Subcutaneous abdominal adipose tissue (tissue), 5 donors: ENCODE results near the gene ZSCAN2.

Experiments
- H3K27ac ChIP-seq: one replicate; pipeline ENCODE4 v1.7.0; 2013; ENCODE audit warnings: low read depth, mild to moderate bottlenecking, inconsistent platforms, low read length, moderate library complexity
- H3K27me3 ChIP-seq, 5 donors: one replicate each; pipeline ENCODE4 v1.7.0; 2013; ENCODE audit warnings: low read length in 5 of 5, inconsistent platforms in 1 of 5; ENCODE audit not compliant: control insufficient read depth in 5 of 5, insufficient read depth in 4 of 5
- H3K36me3 ChIP-seq, 5 donors: one replicate each; pipeline ENCODE4 v1.7.0; 2013; ENCODE audit warnings: low read length in 5 of 5; ENCODE audit not compliant: control insufficient read depth in 5 of 5, insufficient read depth in 5 of 5
- H3K4me1 ChIP-seq, 5 donors: one replicate each; pipeline ENCODE4 v1.7.0; 2013; ENCODE audit warnings: low read length in 5 of 5, mild to moderate bottlenecking in 3 of 5, moderate library complexity in 1 of 5; ENCODE audit not compliant: control insufficient read depth in 5 of 5, insufficient read depth in 5 of 5
- H3K4me3 ChIP-seq, 5 donors: one replicate each; pipeline ENCODE4 v1.7.0; 2013; ENCODE audit warnings: low read length in 5 of 5, low read depth in 1 of 5
- H3K9ac ChIP-seq, 5 donors: one replicate each; pipeline ENCODE4 v1.7.0; 2013; ENCODE audit warnings: low read length in 5 of 5, mild to moderate bottlenecking in 4 of 5, moderate library complexity in 3 of 5
- H3K9me3 ChIP-seq, 5 donors: one replicate each; pipeline ENCODE4 v1.7.0; 2013; ENCODE audit warnings: low read length in 5 of 5; ENCODE audit not compliant: control insufficient read depth in 5 of 5
- donor health status: healthy.
- donor health status: healthy.
- donor health status: healthy.
- donor health status: healthy.
- donor health status: healthy.

The ZSCAN2 gene

DNA sequence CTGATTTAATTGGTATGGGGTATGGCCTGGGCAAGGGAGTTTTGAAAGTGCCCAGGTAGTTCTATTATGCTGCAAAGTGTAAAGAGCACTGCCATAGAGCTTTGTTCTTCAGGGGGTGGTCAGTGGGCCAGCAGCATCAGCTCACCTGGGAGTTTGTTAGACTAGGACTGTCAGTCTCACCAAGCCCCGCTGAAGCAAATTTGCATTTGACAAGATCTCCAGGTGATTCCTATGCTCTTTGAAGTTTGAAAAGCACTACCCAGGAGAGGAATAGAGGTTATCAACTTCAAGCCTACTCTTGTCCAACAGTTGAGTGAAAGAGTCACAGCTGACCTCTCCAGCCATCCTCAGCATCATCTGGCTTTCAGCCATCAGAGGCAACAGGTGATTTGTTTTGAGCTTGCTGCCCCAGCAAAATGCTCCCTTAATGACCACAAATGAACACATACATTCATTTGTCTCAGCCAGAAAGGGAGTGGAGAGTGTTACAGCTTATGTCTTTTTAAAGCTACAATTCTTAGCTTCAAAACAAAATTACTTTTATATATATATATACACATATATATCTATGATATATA lies 8.0 kb downstream of the ZSCAN2 start:
- Histone ChIP-seq H3K4me3 (no peak overlapping the region), H3K27me3 (no peaks in the 10 kb centered on the region), H3K27ac (no peak overlapping the region), H3K36me3 (peaks cover 0 to 21% (median 14%) of the 10 kb centered on the region in 5 donors), H3K9me3 (no peaks in the 10 kb centered on the region), H3K9ac (no peak overlapping the region), H3K4me1 (peaks cover 7 to 46% (median 33%) of the 10 kb centered on the region in 5 donors)

DNA sequence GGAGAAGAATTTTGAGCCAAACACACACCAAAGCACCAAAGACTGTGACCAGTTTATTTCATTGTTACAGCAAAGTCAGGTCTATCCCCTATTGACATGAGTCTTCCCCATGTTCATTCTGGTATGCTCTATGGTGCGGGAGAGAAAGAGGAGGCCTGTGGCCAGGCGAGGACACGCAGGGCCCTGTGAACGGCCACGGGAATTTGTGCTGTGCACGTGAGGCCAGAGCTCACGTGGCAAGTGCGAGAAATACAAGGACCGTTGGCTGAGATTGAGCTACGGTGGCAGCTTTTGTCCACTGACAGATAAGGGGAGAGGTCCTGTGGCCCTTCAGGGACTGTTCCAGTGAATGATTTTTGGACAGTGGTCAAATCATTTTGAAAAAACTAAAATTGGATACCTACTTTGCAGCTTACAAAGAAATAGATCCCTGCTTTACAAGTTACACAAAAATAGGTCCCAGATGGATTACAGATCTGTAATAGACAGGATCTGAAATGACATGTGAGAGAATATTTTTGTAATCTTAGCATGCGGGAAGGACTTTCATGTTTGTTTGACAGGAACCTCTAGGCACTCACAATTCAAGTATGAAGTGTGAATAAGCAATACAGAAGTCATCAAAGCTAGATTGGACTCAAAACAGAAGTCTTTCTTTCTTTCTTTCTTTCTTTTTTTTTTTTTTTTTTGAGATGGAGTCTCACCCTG lies 9.2 kb downstream of the ZSCAN2 start:
- peaks cover 7 to 35% (median 28%) of the 10 kb centered on the region in 5 donors for H3K4me1 ChIP-seq
- H3K9me3 ChIP-seq: no peaks in the 10 kb centered on the region
- H3K9ac ChIP-seq: peak overlapping the region in 1 of 5 donors; percentile 26
- H3K27ac ChIP-seq: peak overlapping the region; percentile 23
- peaks cover 0 to 14% (median 7%) of the 10 kb centered on the region in 5 donors for H3K36me3 ChIP-seq
- H3K4me3 ChIP-seq: no peak overlapping the region
- no peaks in the 10 kb centered on the region for H3K27me3 ChIP-seq

GRCh38 chr15:84611631-84612030 lies 10.8 kb downstream of the ZSCAN2 start:
- no peak overlapping the region for H3K27ac ChIP-seq
- H3K9me3 ChIP-seq: no peaks in the 10 kb centered on the region
- H3K9ac ChIP-seq: no peak overlapping the region
- H3K4me3 ChIP-seq: no peak overlapping the region
- H3K36me3 ChIP-seq: peaks cover 0 to 4% (median 2%) of the 10 kb centered on the region in 5 donors
- no peaks in the 10 kb centered on the region for H3K27me3 ChIP-seq
- H3K4me1 ChIP-seq: peaks cover 8 to 33% (median 21%) of the 10 kb centered on the region in 5 donors

DNA sequence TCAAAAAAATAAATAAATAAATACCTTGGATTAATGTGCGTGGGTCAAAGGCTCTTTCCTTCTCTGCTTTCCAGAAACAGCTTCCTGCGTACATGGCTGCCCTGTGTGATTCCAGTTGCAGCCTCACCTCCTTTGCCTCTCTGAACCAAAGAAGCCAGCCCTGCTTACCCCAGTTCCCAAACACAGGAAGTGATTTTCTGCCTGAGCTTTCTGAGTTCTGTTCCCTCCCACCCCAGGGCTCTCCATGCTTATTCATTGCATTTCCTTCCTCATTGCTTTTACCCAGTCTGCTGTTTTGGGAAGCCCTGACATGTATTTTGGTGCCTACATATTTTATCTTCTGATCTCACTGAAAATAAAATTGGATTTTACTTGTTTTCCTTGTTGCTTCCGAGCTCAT lies 15.4 kb downstream of the ZSCAN2 start:
- Histone ChIP-seq H3K9ac (no peak overlapping the region), H3K27ac (peak overlapping the region; percentile 62), H3K4me3 (no peak overlapping the region), H3K27me3 (no peaks in the 10 kb centered on the region), H3K9me3 (peaks cover 1 to 10% (median 9%) of the 10 kb centered on the region in 5 donors), H3K36me3 (peaks cover 0 to 8% (median 8%) of the 10 kb centered on the region in 5 donors), H3K4me1 (peaks cover 2 to 32% (median 12%) of the 10 kb centered on the region in 5 donors)

- no peak overlapping the region for H3K27ac ChIP-seq
- peaks cover 7 to 40% (median 26%) of the 10 kb centered on the region in 5 donors for H3K4me1 ChIP-seq
- H3K9me3 ChIP-seq: peaks cover 6 to 23% (median 19%) of the 10 kb centered on the region in 5 donors
- no peak overlapping the region for H3K9ac ChIP-seq
- peak overlapping the region in 3 of 5 donors; percentile 19 to 30 (median 22) for H3K4me3 ChIP-seq
- peaks cover 0 to 27% (median 25%) of the 10 kb centered on the region in 5 donors for H3K36me3 ChIP-seq
- H3K27me3 ChIP-seq: no peaks in the 10 kb centered on the region
Measured at GRCh38 chr15:84620626-84621025, 19.8 kb downstream of the ZSCAN2 start.

- peaks cover 5 to 36% (median 24%) of the 10 kb centered on the region in 5 donors for H3K4me1 ChIP-seq
- no peak overlapping the region for H3K27ac ChIP-seq
- no peak overlapping the region for H3K9ac ChIP-seq
- H3K4me3 ChIP-seq: peak overlapping the region in 4 of 5 donors; percentile 7 to 30 (median 22)
- no peaks in the 10 kb centered on the region for H3K27me3 ChIP-seq
- peaks cover 0 to 27% (median 25%) of the 10 kb centered on the region in 5 donors for H3K36me3 ChIP-seq
- peaks cover 6 to 23% (median 19%) of the 10 kb centered on the region in 5 donors for H3K9me3 ChIP-seq
Measured at GRCh38 chr15:84621358-84621979, 20.7 kb downstream of the ZSCAN2 start.

DNA sequence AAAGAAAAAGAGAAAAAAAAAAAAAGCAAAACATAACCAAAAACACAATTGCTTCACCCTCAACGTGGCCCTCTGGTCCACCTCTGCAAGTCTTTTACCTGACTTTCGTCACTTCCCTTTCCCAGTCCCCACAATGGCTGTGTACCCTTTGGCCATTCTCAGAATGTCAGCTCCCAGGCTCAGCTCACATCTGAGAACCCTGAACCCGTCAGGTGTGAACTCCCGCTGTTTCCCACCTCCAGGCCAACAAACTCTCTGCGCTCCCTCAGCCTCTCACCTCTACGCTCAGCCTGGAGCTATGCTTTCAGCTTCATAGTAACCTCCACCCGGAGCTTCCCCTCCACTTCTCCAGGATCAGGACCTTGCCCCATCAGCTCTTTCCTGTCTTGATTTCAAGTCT lies 23.6 kb downstream of the ZSCAN2 start:
- Histone ChIP-seq H3K9ac (peak overlapping the region in 1 of 5 donors; percentile 30), H3K4me3 (no peak overlapping the region), H3K27ac (peak overlapping the region; percentile 52), H3K9me3 (peaks cover 6 to 23% (median 19%) of the 10 kb centered on the region in 5 donors), H3K36me3 (peaks cover 0 to 30% (median 26%) of the 10 kb centered on the region in 5 donors), H3K27me3 (no peaks in the 10 kb centered on the region), H3K4me1 (peaks cover 5 to 18% (median 14%) of the 10 kb centered on the region in 5 donors)

GRCh38 chr15:84625123-84625522 lies 24.3 kb downstream of the ZSCAN2 start:
- peaks cover 6 to 23% (median 19%) of the 10 kb centered on the region in 5 donors for H3K9me3 ChIP-seq
- H3K4me3 ChIP-seq: no peak overlapping the region
- peaks cover 0 to 30% (median 26%) of the 10 kb centered on the region in 5 donors for H3K36me3 ChIP-seq
- no peaks in the 10 kb centered on the region for H3K27me3 ChIP-seq
- H3K27ac ChIP-seq: peak overlapping the region; percentile 52
- no peak overlapping the region for H3K9ac ChIP-seq
- H3K4me1 ChIP-seq: peaks cover 5 to 20% (median 16%) of the 10 kb centered on the region in 5 donors

- Histone ChIP-seq H3K4me3 (no peak overlapping the region), H3K27me3 (no peaks in the 10 kb centered on the region), H3K27ac (no peak overlapping the region), H3K4me1 (peaks cover 13 to 45% (median 42%) of the 10 kb centered on the region in 5 donors), H3K9me3 (no peaks in the 10 kb centered on the region), H3K9ac (no peak overlapping the region), H3K36me3 (peaks cover 0 to 5% (median 0%) of the 10 kb centered on the region in 5 donors)
Measured at GRCh38 chr15:84629033-84629432, 28.2 kb downstream of the ZSCAN2 start.
